GM12878 (cell line): ENCODE measurements around the gene ZNF283. TPM values are rescaled to one million over a fixed set of nuclear protein-coding genes. Genes with fewer than 3 reads are reported as not detected.
A peak's percentile ranks its signal among the peaks of the same experiment; 100 is the strongest.

Experiments used
- CBFB ChIP-seq: IDR thresholded peaks from 2 replicates; pipeline ENCODE4 v1.6.1; 2016; ENCODE audit warnings: antibody characterized with exemption, low read depth
- ELK1 ChIP-seq: IDR thresholded peaks from 2 replicates; pipeline ENCODE4 v1.6.1; 2012; ENCODE audit warnings: low read depth, low read length, improper control_type of control experiment
- GATAD2B ChIP-seq: fragments of 450-650 bp; conservative IDR thresholded peaks from 2 replicates; pipeline ENCODE4 v1.6.1; 2017; ENCODE audit warnings: low read depth, mild to moderate bottlenecking, moderate library complexity
- IRF5 ChIP-seq: fragments of 450-650 bp; IDR thresholded peaks from 2 replicates; pipeline ENCODE4 v1.6.1; 2017; ENCODE audit warnings: borderline replicate concordance
- JUNB ChIP-seq: IDR thresholded peaks from 2 replicates; pipeline ENCODE4 v1.6.1; 2016; ENCODE audit warnings: antibody characterized with exemption, mild to moderate bottlenecking
- MEF2B ChIP-seq: fragments of 450-650 bp; IDR thresholded peaks from 2 replicates; pipeline ENCODE4 v1.6.1; 2018; ENCODE audit warnings: mild to moderate bottlenecking, moderate library complexity; ENCODE audit not compliant: partially characterized antibody, poor library complexity, severe bottlenecking
- MLLT1 ChIP-seq: fragments of 450-650 bp; IDR thresholded peaks from 2 replicates; pipeline ENCODE4 v1.6.1; 2016; ENCODE audit warnings: mild to moderate bottlenecking
- MYB ChIP-seq: fragments of 150-350 bp; IDR thresholded peaks from 2 replicates; pipeline ENCODE4 v1.6.1; 2014; ENCODE audit warnings: mild to moderate bottlenecking, low read depth, low read length, borderline replicate concordance
- NFXL1 ChIP-seq: fragments of 450-650 bp; IDR thresholded peaks from 2 replicates; pipeline ENCODE4 v1.6.1; 2017; ENCODE audit warnings: antibody characterized with exemption, mild to moderate bottlenecking, borderline replicate concordance
- NR2C1 ChIP-seq: fragments of 450-650 bp; IDR thresholded peaks from 2 replicates; pipeline ENCODE4 v1.6.1; 2017; ENCODE audit warnings: antibody characterized with exemption, mild to moderate bottlenecking, moderate library complexity
- PAX5 ChIP-seq: IDR thresholded peaks from 2 replicates; pipeline ENCODE4 v1.6.1; 2011; ENCODE audit warnings: low read depth, low read length, borderline replicate concordance
- POLR2AphosphoS5 ChIP-seq: IDR thresholded peaks from 2 replicates; pipeline ENCODE4 v1.6.1; 2011; ENCODE audit warnings: mild to moderate bottlenecking, low read length, inconsistent platforms
- RELA ChIP-seq: fragments of 450-650 bp; IDR thresholded peaks from 2 replicates; pipeline ENCODE4 v1.8.0; 2014; ENCODE audit warnings: borderline replicate concordance; ENCODE audit not compliant: partially characterized antibody
- TAF1 ChIP-seq: IDR thresholded peaks from 2 replicates; pipeline ENCODE4 v1.6.1; 2011; ENCODE audit warnings: mild to moderate bottlenecking, low read depth, low read length, borderline replicate concordance
- TCF12 ChIP-seq: IDR thresholded peaks from 2 replicates; pipeline ENCODE4 v1.6.1; 2011; ENCODE audit warnings: low read depth, mild to moderate bottlenecking, low read length
- USF1 ChIP-seq: IDR thresholded peaks from 2 replicates; pipeline ENCODE4 v1.6.1; 2011; ENCODE audit warnings: borderline replicate concordance, low read depth, mild to moderate bottlenecking, moderate library complexity, mixed read lengths, low read length; ENCODE audit not compliant: insufficient read depth; ENCODE audit errors: extremely low read length
- ZBTB11 ChIP-seq: fragments of 450-650 bp; formaldehyde crosslinking; IDR thresholded peaks from 2 replicates; pipeline ENCODE4 v1.5.0; 2022; ENCODE audit warnings: mild to moderate bottlenecking, missing genetic modification characterization
- ZNF207 ChIP-seq: fragments of 450-650 bp; IDR thresholded peaks from 2 replicates; pipeline ENCODE4 v1.6.1; 2014; ENCODE audit warnings: antibody characterized with exemption, mild to moderate bottlenecking, borderline replicate concordance
- ZNF622 ChIP-seq: fragments of 450-650 bp; IDR thresholded peaks from 2 replicates; pipeline ENCODE4 v1.6.1; 2017; ENCODE audit warnings: mild to moderate bottlenecking, inconsistent platforms
- polyA plus RNA-seq, 11 experiments: library from polyadenylated mRNA; depleted of rRNA in 4 of 11; unstranded in 6 of 11; stranded (reverse) in 5 of 11; fragments of >200 nt; fragmentation: Nextera tagmentation in 4 of 11; fragmentation: Illumina TruSeq in 1 of 11; extraction: Ambion mirVana in 4 of 11; extraction: Trizol in 1 of 11; gene quantifications; 1 replicate in 1 of 11; 2 replicates in 10 of 11; pipeline versions ENCODE4 v1.2.1 to v1.2.3, GENCODE V29; 2011 to 2016; ENCODE audit warnings: inconsistent platforms in 2 of 11, missing spikeins in 2 of 11, low read depth in 1 of 11
- total RNA-seq, 4 experiments: library from RNA; depleted of rRNA in 3 of 4; stranded (reverse); fragments of >200 nt in 3 of 4; fragmentation: Illumina TruSeq in 1 of 4; extraction: Trizol in 1 of 4; gene quantifications; 2 replicates each; pipeline versions ENCODE4 v1.2.1 to v1.2.3, GENCODE V29; 2013 to 2021

The ZNF283 gene
- total and polyA plus RNA-seq, 10 of the 15 experiments (the other 5 are each of a cell fraction or from before 2014, with no cell fraction given), result 2.2 to 7.8 (median 3.7) TPM

- TF ChIP-seq MEF2B, result peak; percentile 88
- TF ChIP-seq NR2C1, result no peak
- TF ChIP-seq RELA, result peak; percentile 45
- TF ChIP-seq CBFB, result peak; percentile 59; the same call in 1 of the 2 replicates
- TF ChIP-seq POLR2AphosphoS5, result peak; percentile 93
- peak; percentile 52; the same call in 1 of the 2 replicates for TF ChIP-seq TCF12
- no peak for TF ChIP-seq NFXL1
- TF ChIP-seq JUNB, result no peak
- TF ChIP-seq PAX5, result no peak
- TF ChIP-seq ZBTB11, result no peak
- TF ChIP-seq ELK1, result no peak
- TF ChIP-seq MYB, result no peak
- TF ChIP-seq IRF5, result no peak
- no peak for TF ChIP-seq GATAD2B
- TF ChIP-seq ZNF207, result no peak
- TF ChIP-seq MLLT1, result peak; percentile 63; the same call in 1 of the 2 replicates
- no peak for TF ChIP-seq ZNF622
- TF ChIP-seq TAF1, result peak; percentile 74; the same call in 1 of the 2 replicates
- TF ChIP-seq USF1, result no peak
Measured at GRCh38 chr19:43780706-43781525, 46.2 kb upstream of the ZNF283 start, which contains the start of gene KCNN4 (continued).
